HepG2 (cell line): ENCODE data around the gene HMMR. TPM values are rescaled to one million over a fixed set of nuclear protein-coding genes. Genes with fewer than 3 reads are reported as not detected.

Experiments
- CC2D1A ChIP-seq: sonication (generic); formaldehyde crosslinking; IDR thresholded peaks from 2 replicates; pipeline ENCODE4 v1.8.1; 2023; ENCODE audit warnings: mild to moderate bottlenecking, missing genetic modification reagents
- HDAC2 ChIP-seq: sonication (generic); formaldehyde crosslinking; IDR thresholded peaks from 2 replicates; pipeline ENCODE4 v1.4.0; 2020; ENCODE audit warnings: missing genetic modification reagents
- HIVEP1 ChIP-seq: sonication (generic); formaldehyde crosslinking; IDR thresholded peaks from 2 replicates; pipeline ENCODE4 v1.4.0; 2020; ENCODE audit warnings: mild to moderate bottlenecking, missing genetic modification reagents
- HOMEZ ChIP-seq: IDR thresholded peaks from 2 replicates; pipeline ENCODE4 v1.6.1; 2016; ENCODE audit warnings: low read depth
- JUN ChIP-seq: sonication (generic); formaldehyde crosslinking; IDR thresholded peaks from 2 replicates; pipeline ENCODE4 v1.4.0; 2020; ENCODE audit warnings: mild to moderate bottlenecking, missing genetic modification reagents
- KDM1A ChIP-seq: IDR thresholded peaks from 2 replicates; pipeline ENCODE4 v1.6.1; 2016; ENCODE audit warnings: missing compliant biosample characterization
- KDM2A ChIP-seq: sonication (generic); formaldehyde crosslinking; IDR thresholded peaks from 2 replicates; pipeline ENCODE4 v1.4.0; 2020; ENCODE audit warnings: low read depth, missing genetic modification reagents, borderline replicate concordance
- KLF13 ChIP-seq: sonication (generic); formaldehyde crosslinking; IDR thresholded peaks from 2 replicates; pipeline ENCODE4 v1.4.0; 2020; ENCODE audit warnings: mild to moderate bottlenecking, missing genetic modification reagents
- KLF16 ChIP-seq, 2 experiments: sonication (generic) in 1 of 2; formaldehyde crosslinking in 1 of 2; IDR thresholded peaks; 2 replicates each; pipeline versions ENCODE4 v1.6.1 to v1.8.0; 2016 to 2023; ENCODE audit warnings: missing genetic modification reagents in 2 of 2, missing compliant biosample characterization in 1 of 2
- MTF1 ChIP-seq: sonication (generic); formaldehyde crosslinking; IDR thresholded peaks from 2 replicates; pipeline ENCODE4 v1.5.0; 2020; ENCODE audit warnings: missing genetic modification reagents
- NONO ChIP-seq, 2 experiments: fragments of 450-650 bp in 1 of 2; sonication (generic) in 1 of 2; formaldehyde crosslinking in 1 of 2; IDR thresholded peaks in 1 of 2; conservative IDR thresholded peaks in 1 of 2; 2 replicates each; pipeline versions ENCODE4 v1.6.1 to v1.8.0; 2017 to 2022; ENCODE audit warnings: mild to moderate bottlenecking in 1 of 2, missing genetic modification reagents in 1 of 2, moderate library complexity in 1 of 2
- NR2F6 ChIP-seq, 2 experiments: IDR thresholded peaks; 2 replicates each; pipeline ENCODE4 v1.6.1; 2016; ENCODE audit warnings: antibody characterized with exemption in 1 of 2, mild to moderate bottlenecking in 1 of 2
- NRL ChIP-seq: sonication (generic); formaldehyde crosslinking; IDR thresholded peaks from 2 replicates; pipeline ENCODE4 v1.5.0; 2020; ENCODE audit warnings: missing genetic modification reagents, mild to moderate bottlenecking, moderate library complexity, borderline replicate concordance
- TAF1 ChIP-seq: sonication (generic); formaldehyde crosslinking; IDR thresholded peaks from 2 replicates; pipeline ENCODE4 v1.4.0; 2020; ENCODE audit warnings: missing genetic modification reagents
- ZNF275 ChIP-seq: sonication (generic); formaldehyde crosslinking; IDR thresholded peaks from 2 replicates; pipeline ENCODE4 v1.8.0; 2022; ENCODE audit warnings: missing genetic modification reagents, mild to moderate bottlenecking, inconsistent platforms, borderline replicate concordance
- ZNF292 ChIP-seq: sonication (generic); formaldehyde crosslinking; IDR thresholded peaks from 2 replicates; pipeline ENCODE4 v1.8.1; 2022; ENCODE audit warnings: mild to moderate bottlenecking, low read depth, missing genetic modification reagents, borderline replicate concordance
- ZNF331 ChIP-seq: sonication (generic); formaldehyde crosslinking; IDR thresholded peaks from 2 replicates; pipeline ENCODE4 v1.4.0; 2020; ENCODE audit warnings: missing genetic modification reagents
- ZNF432 ChIP-seq: sonication (generic); formaldehyde crosslinking; IDR thresholded peaks from 2 replicates; pipeline ENCODE4 v1.5.0; 2020; ENCODE audit warnings: missing genetic modification reagents, mild to moderate bottlenecking, borderline replicate concordance
- ZNF556 ChIP-seq: sonication (generic); formaldehyde crosslinking; IDR thresholded peaks from 2 replicates; pipeline ENCODE4 v1.4.0; 2020; ENCODE audit warnings: mild to moderate bottlenecking, missing genetic modification reagents, borderline replicate concordance
- ZNF557 ChIP-seq: sonication (generic); formaldehyde crosslinking; IDR thresholded peaks from 2 replicates; pipeline ENCODE4 v1.4.0; 2020; ENCODE audit warnings: missing genetic modification reagents
- ZNF562 ChIP-seq: sonication (generic); formaldehyde crosslinking; IDR thresholded peaks from 2 replicates; pipeline ENCODE4 v1.8.0; 2022; ENCODE audit warnings: missing genetic modification reagents, borderline replicate concordance
- ZNF567 ChIP-seq: sonication (generic); formaldehyde crosslinking; IDR thresholded peaks from 2 replicates; pipeline ENCODE4 v1.8.1; 2023; ENCODE audit warnings: mild to moderate bottlenecking, missing genetic modification reagents, borderline replicate concordance
- ZNF576 ChIP-seq: sonication (generic); formaldehyde crosslinking; IDR thresholded peaks from 2 replicates; pipeline ENCODE4 v1.4.0; 2020; ENCODE audit warnings: mild to moderate bottlenecking, missing genetic modification reagents
- ZNF780A ChIP-seq: sonication (generic); formaldehyde crosslinking; IDR thresholded peaks from 2 replicates; pipeline ENCODE4 v1.8.0; 2022; ENCODE audit warnings: mild to moderate bottlenecking, missing genetic modification reagents, moderate library complexity
- ZNF841 ChIP-seq: sonication (generic); formaldehyde crosslinking; IDR thresholded peaks from 2 replicates; pipeline ENCODE4 v1.8.1; 2023; ENCODE audit warnings: missing genetic modification reagents, borderline replicate concordance
- ZSCAN29 ChIP-seq: sonication (generic); formaldehyde crosslinking; conservative IDR thresholded peaks from 2 replicates; pipeline ENCODE4 v1.4.0; 2020; ENCODE audit warnings: mild to moderate bottlenecking, missing genetic modification reagents
- polyA plus RNA-seq, 8 experiments: library from polyadenylated mRNA; depleted of rRNA in 3 of 8; stranded (reverse) in 7 of 8; unstranded in 1 of 8; fragments of >200 nt; fragmentation: Illumina TruSeq in 4 of 8; extraction: Trizol in 4 of 8; gene quantifications; 2 replicates each; pipeline versions ENCODE4 v1.2.1 to v1.2.3, GENCODE V29; 2011 to 2016; ENCODE audit warnings: low read depth in 4 of 8, missing spikeins in 1 of 8, mixed read lengths in 1 of 8; ENCODE audit not compliant: insufficient read depth in 1 of 8
- total RNA-seq, 5 experiments: library from RNA; depleted of rRNA; stranded (reverse); fragments of >200 nt; fragmentation: Illumina TruSeq; extraction: Trizol; gene quantifications; 2 replicates each; pipeline ENCODE4 v1.2.3, GENCODE V29; 2016; ENCODE audit warnings: low read depth in 1 of 5

Gene HMMR
- total and polyA plus RNA-seq, 2 of the 13 experiments (the other 11 are each of a cell fraction or from before 2014, with no cell fraction given), result 8.5 to 48.3 TPM

- no peak for TF ChIP-seq NONO (IDR thresholded peaks at IDR 0.05)
- TF ChIP-seq NONO (CRISPR knock-in tag; conservative IDR thresholded peaks at IDR 0.05), result peak; percentile 61; the same call in 1 of the 2 replicates
- TF ChIP-seq KDM2A (CRISPR knock-in tag), result peak; percentile 26; the same call in 1 of the 2 replicates
- TF ChIP-seq HDAC2 (CRISPR knock-in tag), result peak; percentile 32; the same call in 1 of the 2 replicates
- TF ChIP-seq MTF1, result no peak
- TF ChIP-seq ZNF557, result no peak
- no peak for TF ChIP-seq ZNF567
- peak; percentile 99 for TF ChIP-seq HOMEZ (CRISPR knock-in tag)
- TF ChIP-seq ZNF780A, result no peak
- TF ChIP-seq ZSCAN29, result no peak
- no peak for TF ChIP-seq CC2D1A (CRISPR knock-in tag)
- peak; percentile 92 for TF ChIP-seq TAF1 (CRISPR knock-in tag)
- TF ChIP-seq JUN (CRISPR knock-in tag), result no peak
- TF ChIP-seq ZNF331 (CRISPR knock-in tag), result peak; percentile 22; the same call in 1 of the 2 replicates
- no peak for TF ChIP-seq KDM1A (CRISPR knock-in tag)
- no peak for TF ChIP-seq ZNF432 (CRISPR knock-in tag)
- peak; percentile 66; the same call in 1 of the 2 replicates for TF ChIP-seq HIVEP1 (CRISPR knock-in tag)
- TF ChIP-seq KLF13 (CRISPR knock-in tag), result no peak
- TF ChIP-seq NR2F6 (IDR thresholded peaks at IDR 0.05), result peak; percentile 73; the same call in 1 of the 2 replicates
- TF ChIP-seq NR2F6 (CRISPR knock-in tag; IDR thresholded peaks at IDR 0.05), result no peak; the same call in 1 of the 2 replicates
- no peak for TF ChIP-seq ZNF841 (CRISPR knock-in tag)
- TF ChIP-seq ZNF556 (CRISPR knock-in tag), result no peak; the same call in 1 of the 2 replicates
- peak; percentile 62; the same call in 1 of the 2 replicates for TF ChIP-seq ZNF275 (CRISPR knock-in tag)
- peak; percentile 64; the same call in 1 of the 2 replicates for TF ChIP-seq ZNF292 (CRISPR knock-in tag)
- no peak for TF ChIP-seq ZNF576
- peak in 1 of 2 experiments; percentile 28; a peak in 1 of 4 replicates for TF ChIP-seq KLF16 (CRISPR knock-in tag; IDR thresholded peaks at IDR 0.05)
- TF ChIP-seq ZNF562 (CRISPR knock-in tag), result no peak; the same call in 1 of the 2 replicates
- TF ChIP-seq NRL (CRISPR knock-in tag), result peak; percentile 62; the same call in 1 of the 2 replicates
Observed at GRCh38 chr5:163437309-163438182, 22.9 kb upstream of the HMMR start, which contains the start of gene CCNG1 (continued).
